Posterior cingulate gyrus (tissue), 11 donors: ENCODE measurements around the gene CIB4.
"Not testable (repeated sequence)": the region's sequence is repeated elsewhere in the genome, so short reads cannot be mapped to it uniquely, and the experiment has no call there.

ENCODE experiments used
- DNase-seq, 10 donors: peaks; one replicate each; pipeline versions ENCODE4 v3.0.0 to v3.0.0-alpha.2; 2020 to 2021; ENCODE audit warnings: mixed read lengths in 3 of 10
- intact Hi-C: fragments of 100-400 bp; cut with DNase I; formaldehyde crosslinking; loops from one replicate; pipeline ENCODE4 v1.15.1; 2023

Gene CIB4

DNA sequence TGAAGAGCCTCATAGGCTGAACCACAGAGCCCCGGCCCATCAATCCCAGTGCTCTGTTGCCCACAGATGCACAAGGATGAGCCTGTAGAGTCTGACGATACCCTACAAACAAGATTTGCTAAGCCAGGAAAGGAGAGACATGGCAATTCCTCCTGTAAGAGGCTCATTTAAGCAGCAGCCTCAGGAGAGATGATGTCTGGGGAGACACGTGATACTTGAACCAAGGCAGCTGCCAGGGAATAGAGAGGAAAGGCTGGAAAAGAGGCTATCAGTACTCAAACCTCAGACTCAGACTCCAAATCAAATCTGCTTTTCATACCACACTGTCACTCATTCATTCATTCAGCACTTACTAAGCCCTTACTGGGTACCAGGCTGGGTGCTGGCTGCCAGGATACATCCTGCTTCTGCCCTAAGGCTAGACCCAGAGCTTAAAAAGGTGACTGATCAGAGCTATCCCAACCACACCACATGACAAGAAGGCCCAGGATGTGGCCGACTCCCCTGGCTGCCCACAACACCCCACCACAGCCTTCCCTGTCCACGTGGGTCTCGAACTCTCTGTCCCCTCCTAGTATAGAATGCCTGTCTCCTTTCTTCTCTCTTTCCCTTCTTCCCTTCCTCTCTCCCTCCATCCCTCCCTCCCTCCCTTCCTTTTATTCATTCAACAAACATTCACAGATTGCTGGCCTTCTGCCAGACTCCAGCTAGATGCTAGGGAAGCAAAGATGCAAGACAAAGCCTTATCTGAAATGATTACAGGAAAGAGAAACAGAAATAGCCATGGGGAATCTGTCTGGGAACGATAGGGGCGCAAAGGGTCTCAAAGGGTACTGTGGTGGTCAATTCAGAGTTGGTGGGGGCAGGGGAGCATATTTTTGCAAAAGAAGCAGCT lies 27.9 kb upstream of the CIB4 start:
- intact Hi-C loops: no loop called here
- DNase-seq: peak in 1 of 10 donors; percentile 43

DNA sequence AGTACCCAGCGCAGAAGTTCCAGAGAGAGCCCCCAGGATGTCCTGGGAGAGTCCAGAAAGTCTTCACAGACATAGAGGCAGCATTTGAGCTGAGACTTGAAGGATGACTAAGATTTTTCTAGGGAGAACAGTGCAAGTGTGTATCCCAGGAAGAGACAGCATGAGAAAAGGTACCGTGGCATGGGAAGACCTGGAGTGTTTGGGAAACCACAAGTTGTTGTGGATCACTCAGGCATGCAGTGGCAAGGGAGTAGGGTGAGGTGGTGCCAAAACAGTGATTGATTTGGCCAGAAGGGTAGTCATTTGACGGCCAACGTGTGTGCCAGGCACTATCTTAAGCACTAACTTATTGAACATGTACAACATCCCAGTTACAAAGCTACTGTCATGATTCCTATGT lies 26.9 kb upstream of the CIB4 start:
- DNase-seq: no peak
- intact Hi-C loops: no loop called here

DNA sequence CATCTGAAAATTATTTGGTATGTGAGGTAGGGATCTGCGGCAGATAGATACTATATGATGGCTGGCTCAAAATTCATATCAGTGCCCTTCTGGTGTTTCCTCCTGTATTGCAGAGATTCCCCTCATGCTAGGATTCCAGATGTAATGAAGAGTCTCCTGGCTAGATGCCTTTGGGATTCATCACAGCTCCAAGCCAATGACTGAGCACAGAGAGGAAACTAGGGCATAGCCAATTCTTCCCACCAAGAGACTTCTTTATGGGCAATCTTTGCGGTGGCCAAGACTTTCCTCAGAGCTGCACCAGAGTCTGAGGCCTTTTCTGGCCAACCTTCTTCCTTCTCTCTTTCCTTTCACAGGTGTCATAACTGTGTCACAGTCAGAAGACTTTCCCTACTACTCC lies 25.5 kb upstream of the CIB4 start:
- no peak for DNase-seq
- intact Hi-C loops: no loop called here

DNA sequence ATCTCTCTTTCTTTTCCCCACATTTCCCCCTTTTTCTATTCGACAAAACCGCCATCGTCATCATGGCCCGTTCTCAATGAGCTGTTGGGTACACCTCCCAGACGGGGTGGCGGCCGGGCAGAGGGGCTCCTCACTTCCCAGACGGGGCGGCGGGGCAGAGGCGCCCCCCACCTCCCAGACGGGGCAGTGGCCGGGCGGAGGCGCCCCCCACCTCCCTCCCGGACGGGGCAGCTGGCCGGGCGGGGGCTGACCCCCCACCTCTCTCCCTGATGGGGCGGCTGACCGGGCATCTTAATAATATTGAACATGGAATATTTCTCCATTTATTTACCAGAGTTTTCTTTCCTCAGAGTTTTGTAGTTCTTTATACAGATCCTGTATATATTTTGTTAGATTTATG lies 24.1 kb upstream of the CIB4 start:
- intact Hi-C loops: not testable (repeated sequence)
- peak in 1 of 10 donors; percentile 41 for DNase-seq

DNA sequence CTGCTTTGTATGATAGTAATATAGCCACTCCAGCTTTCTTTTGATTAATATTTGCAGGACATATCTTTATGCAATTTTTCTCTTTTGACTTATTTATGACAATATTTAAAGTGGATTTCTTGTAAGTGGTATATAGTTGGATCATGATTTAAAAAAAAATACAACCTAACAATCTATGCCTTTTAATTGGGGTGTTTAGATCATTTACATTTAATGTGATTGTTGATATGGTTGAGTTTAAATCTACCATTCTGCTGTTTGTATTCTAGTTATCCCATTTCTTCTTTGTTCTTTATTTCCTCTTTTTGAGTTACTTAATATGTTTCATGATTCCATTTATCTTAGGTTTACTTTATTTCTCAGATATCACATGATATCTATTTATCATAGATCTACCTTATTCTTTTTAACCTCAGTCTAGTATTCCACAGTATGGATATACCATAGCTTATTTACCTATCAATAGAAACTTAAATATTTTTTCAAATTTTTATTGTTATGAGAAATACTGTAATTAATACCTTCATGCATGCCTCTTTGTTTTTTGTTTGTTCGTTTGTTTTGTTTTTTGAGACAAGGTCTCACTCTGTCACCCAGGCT lies 19.3 kb upstream of the CIB4 start:
- no peak for DNase-seq
- intact Hi-C loops: no loop called here

DNA sequence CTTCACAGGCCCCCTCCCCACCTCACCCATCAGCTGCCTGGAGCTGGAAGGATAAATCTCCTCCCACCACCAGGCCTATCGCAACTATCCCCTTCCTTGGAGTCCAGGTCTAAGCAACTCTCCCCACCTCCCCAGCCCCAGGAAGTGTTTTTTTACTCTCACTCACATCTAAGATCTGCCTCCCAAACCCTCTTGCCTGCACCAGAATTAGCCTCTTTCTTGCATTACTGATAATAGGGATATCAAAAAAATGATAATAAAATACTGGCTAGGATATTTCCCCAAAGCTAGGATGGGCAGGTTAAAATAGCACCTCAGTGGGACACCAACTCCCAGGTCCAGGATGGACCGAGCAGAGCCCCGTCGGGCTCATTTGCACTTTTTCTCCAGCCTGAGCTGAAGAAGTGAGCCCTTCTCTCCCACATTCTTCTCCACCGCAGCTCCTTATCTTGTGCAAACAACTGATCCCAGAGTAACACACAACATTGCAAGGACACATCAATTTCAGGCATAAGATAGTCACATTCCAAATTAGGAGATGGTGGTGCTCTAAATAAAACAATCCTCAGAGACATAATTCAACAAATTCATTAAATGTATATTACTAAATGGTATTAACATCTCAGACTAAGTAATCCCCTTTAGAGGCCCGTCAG lies 17.7 kb upstream of the CIB4 start:
- DNase-seq: peak in 1 of 10 donors; percentile 8
- intact Hi-C loops: no loop called here

DNA sequence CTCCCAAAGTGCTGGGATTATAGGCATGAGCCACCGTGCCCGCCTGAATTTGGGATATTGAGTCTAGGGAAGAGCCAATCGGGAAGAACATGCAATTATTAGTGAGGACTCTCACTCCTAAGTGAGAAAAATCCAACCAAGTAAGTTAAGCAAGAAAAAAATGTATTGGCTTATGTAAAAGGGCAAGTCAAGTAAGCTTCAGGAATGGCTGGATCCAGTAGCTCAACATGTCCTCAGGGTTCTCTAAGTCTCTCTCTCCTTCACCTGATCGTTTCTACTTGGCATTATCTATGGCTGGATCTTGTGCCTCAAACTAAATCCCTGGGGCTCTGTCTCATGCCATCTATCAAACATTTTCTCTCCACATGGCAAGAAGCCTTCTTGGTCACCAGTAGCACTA lies 16.1 kb upstream of the CIB4 start:
- peak in 1 of 10 donors; percentile 11 for DNase-seq
- intact Hi-C loops: no loop called here

DNA sequence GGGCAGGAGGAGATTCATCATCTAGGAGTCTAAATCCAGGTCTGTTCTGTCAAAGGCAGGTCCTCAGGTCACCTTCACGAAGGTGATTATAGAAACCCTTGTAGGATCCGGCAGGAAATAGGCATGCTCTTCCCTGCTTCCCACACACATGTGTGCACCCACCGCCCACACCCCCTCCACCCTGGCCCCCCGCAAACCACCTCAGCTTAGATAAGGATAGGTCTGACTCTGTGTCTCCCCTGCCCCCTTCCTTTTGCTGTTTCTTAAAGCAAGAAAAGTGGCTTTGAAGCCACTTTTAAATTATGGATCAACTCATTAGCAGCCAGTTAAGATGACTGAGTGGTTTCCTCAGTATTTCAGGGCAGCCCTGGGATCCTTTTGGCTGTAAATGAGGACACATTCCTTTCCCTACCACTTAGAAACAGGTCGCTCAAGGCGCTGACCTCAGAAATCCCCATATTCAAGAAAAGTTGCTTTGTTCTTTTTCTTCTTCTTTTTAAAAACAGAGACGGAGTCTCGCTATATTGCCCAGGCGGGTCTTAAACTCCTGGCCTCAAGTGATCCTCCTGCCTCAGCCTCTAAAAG lies 14.5 kb upstream of the CIB4 start:
- DNase-seq: peak in 1 of 10 donors; percentile 12
- intact Hi-C loops: no loop called here

DNA sequence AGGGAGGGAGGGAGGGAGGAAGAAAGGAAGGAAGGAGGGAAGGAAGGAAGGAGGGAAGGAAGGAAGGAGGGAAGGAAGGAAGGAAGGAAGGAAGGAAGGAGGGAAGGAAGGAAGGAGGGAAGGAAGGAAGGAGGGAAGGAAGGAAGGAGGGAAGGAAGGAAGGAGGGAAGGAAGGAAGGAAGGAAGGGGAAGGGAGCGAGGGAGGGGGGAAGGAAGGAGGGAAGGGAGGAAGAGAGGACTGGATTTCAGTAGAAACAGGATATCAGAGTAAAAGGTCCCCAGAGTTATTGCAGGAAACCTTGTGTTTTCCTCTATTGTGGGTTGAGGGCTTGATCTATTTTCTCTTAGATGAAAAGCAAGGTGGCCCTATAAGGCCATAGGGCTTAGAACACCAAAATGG lies 14.0 kb upstream of the CIB4 start:
- DNase-seq, intact Hi-C loops: not testable (repeated sequence)

DNA sequence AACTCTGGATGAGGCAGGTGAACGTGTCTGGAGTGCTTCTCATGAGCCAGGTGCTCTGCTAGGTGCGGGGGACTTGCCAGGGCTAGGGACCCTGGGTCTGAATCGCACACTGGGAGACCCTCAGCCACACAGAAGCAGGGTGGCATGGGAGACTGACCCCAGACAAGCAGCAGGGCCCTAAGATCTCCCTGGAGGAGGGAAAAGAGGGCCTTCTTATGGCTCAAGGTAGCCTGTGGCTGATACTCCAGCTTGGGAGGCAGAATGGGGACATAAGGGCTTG lies 12.8 kb upstream of the CIB4 start:
- intact Hi-C loops: no loop called here
- DNase-seq: peak in 1 of 10 donors; percentile 32

DNA sequence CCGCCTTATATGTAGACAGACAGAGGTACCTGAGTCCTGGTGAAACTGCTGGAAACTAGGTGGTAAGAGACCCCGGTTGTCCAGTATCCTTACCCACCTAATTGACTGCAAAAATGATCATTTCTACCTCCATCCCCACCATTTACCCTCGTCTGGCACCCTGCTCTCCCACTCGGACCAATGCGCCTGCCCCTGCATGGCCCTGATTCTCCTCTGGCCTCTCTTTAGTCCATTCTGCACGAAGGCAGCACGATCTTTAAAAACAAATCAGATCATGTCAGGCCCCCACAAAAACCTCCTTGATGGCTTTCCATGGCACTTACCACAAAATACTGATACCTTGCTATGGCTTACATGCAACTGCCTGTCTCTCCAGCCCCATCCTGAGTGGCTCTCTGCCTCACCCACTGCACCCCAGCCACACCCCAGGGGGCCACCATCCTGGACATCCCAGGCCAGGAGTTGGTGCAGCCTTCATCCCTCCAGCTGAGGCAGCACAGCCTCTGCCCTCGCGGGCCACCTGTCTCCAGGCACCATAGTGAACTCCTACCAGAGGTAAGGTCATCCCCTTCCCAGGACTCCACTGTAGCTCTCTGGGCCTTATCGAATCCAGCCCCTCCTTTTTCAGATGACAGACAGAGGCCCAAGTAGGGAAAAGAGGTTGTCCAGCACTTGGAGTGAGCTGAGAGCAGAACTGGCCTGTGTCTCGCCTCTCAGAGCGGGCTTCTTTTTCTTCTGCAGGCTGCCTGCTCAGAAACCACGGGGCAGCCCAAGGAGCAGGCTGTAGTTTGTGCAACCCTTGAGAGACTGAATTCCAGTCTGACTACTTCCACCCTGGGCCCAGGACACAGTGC lies 12.3 kb upstream of the CIB4 start:
- intact Hi-C loops: no loop called here
- peak in 1 of 10 donors; percentile 53 for DNase-seq

DNA sequence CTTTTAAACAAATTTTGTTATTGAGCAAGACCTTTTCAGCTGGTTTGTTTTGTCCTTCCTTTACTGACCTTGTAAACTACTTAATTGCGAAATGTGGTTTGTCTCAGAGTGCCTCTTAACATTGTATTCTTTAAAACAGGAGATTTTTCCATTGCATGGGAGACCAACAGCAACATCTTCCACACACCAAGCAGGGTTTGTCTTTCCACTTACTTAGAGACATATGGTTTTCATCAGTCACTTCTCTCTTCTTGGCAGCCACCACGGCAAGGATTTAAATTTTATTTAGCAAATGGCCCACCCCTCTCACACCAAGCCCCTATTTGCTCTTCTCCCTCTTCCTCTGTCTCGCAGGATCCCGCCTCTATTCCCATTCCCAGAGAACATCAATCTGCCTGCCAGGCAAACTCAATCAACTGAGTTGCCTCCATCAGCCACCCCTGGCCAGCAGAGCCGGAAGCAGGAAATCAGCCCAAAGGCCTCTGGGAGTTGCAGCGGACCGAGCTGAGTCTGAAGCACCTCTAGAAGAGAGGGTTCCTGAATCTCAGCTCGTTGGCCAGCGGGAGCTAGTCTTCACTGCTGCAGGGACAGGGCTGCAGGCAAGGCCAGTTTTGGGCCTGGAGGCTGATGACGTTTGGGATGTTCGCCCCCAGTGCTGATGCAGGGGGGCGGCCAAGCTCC lies 11.3 kb upstream of the CIB4 start:
- intact Hi-C loops: no loop called here
- DNase-seq: peak in 1 of 10 donors; percentile 40

DNA sequence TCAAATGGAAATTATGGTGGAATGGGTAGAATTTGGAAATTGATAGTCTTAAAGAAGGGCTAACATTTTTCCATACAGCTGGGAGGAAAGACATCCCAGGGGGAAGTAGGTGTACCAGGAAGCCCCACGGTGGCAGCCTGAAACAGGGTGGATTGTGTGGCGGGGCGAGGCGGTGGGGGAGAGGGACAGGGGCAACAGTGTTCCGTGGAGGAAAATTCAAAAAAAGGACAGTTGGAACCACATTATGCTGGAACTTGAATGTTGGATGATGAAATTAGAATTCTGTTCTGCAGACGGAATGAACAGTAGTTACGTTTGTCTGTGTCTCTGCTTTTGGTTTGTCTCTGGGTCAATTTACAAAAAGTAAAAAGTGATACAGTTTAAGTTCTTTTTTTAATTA lies 10.6 kb upstream of the CIB4 start:
- DNase-seq: peak in 1 of 10 donors; percentile 35
- intact Hi-C loops: no loop called here

DNA sequence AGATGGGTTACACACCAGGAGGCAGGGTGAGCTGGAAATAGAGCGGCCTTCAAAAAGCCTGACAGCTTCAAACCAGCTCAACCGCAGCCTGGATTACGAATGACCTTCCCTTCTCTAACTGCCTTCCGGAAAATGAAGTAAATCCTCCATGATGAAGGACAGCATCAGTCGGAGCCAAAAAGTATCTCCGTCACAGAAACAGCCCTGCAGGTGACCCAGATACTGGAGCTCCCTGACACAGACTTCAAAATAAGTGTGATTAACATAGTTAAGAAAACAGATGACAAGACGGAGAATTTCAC lies 10.3 kb upstream of the CIB4 start:
- DNase-seq: no peak

DNA sequence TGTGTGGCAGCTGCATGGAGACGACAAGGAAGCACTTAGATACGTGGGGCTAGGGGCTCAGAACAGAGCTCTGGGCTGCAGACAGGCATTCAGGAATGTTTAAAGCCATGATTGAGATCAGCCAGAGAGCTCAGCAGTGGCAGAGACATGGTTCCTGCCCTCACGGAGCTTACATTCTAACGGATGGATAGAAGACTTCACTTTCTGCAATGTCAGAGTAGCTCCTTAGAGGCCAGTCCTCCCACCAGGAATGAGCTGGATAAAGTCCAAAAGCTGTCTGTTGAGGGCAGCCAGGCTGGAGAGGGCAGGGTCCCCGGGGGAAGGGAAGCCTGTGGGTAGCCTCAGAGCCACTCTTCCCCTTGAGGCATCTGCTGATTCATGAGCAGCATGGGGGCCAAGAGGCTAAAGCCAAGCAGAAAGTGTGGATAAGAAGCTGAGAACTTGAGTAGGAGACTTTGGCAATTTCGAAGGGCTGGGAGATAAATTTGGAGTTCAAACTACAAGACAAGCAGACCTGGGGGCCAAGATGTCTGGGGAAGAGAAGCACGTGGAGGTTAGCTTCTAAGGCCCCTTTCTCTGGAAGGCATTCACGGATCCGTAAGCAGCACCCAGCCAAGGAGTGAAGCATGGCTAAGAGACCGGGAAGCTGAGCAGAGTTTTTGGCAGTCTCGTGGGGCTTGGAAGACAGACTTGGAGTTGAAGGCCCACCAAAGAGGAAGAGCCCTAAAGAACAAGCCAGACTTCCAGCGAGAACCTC lies 9.7 kb upstream of the CIB4 start:
- peak in 1 of 10 donors; percentile 20 for DNase-seq

More for the DNA sequence above, 10.3 kb upstream of the CIB4 start:
- intact Hi-C loops: no loop called here

DNA sequence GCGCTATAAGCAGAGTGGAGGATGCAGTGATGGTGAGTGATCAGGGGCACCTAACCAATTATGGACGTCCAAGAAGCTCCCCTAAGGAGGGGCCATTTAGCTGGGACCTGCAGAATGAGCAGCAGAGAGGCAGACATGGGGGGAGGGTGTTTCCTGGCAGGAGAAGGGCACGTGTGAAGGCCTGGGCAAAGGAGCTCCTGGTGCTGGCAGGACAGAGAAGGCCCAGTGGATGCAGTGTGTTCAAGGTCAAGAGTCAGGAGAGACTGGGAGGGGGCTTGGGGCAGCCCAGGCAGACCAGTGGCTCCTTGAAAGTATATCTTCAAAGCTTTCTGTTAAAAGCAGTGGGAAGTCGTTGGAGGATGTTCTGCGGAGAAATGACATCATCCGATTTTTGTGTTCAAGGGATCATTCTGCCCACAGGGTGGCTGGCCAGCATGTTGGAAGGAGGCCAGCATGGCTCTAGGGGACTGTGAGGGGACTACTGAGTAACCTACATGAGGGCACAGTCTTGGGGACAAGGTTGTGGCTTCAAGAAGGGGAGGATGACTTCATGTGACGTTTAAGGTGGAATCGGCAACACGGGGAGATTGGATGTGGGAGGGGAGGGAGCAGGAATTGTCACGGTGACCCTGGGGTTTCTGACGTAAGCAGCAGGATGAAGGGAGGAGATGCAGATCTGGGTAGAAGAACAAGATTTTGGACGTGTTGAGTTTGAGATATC lies 9.0 kb upstream of the CIB4 start:
- peak in 1 of 10 donors; percentile 59 for DNase-seq
- intact Hi-C loops: no loop called here

More for the DNA sequence above, 9.7 kb upstream of the CIB4 start:
- intact Hi-C loops: no loop called here

DNA sequence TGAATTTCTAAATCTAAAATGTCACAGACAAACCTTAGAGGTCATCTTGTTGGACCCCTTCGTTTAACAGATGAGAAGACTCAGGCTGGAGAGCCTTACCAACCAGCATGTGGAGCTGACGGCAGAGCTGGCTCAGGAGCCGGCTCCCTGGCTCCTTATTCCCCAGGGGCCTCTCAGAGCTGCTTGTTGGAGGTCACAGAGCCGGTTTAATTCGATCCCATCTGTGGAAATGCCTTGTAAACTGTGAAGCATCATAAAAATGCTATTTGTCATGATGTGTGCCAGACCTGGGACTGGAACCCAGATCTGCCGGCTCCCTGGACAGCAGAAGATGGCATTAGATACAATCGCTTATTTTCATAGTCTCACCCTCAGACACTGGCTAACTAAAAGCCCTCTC lies 8.2 kb upstream of the CIB4 start:
- no peak for DNase-seq
- intact Hi-C loops: no loop called here

DNA sequence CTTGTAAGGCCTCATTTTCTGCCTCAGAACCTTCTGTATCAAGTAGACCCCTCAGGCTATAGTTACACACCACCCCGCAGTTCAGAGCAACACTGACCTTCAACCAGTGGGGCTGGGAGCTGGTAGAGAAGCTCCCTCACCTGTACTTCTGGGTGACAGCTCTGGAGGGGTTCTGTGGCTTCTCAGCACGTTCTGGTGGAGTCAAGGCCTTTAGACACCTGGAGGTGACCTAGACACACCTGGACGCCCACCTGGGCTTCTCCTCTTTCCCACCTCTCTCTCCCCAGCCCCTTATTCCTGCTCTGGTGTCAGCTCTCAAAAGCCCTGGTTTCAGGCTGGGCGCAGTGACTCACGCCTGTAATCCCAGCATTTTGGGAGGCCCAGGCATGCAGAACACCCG lies 7.3 kb upstream of the CIB4 start:
- DNase-seq: peak in 1 of 10 donors; percentile 22
- intact Hi-C loops: no loop called here

DNA sequence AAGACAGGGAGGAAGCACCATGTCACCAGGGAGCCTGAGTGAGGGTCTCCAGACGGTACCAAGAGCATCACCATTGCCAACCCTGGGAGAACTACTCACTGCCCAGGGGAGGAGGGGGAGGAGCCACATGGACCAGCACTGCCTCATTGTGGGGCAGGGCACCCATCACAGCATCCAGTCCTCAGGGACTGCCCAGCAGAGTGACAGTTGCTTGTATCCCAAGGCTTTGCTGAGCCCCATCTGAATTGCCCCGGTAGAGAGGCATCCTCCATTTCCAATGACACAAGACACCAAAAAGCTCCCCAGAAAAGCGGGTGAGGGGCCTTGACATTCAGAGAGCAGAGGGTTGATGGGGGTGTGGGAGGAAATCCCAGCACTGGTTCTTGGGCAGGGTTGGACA lies 6.8 kb upstream of the CIB4 start:
- intact Hi-C loops: no loop called here
- DNase-seq: peak in 1 of 10 donors; percentile 68
